Thyroid gland (tissue), 4 donors: ENCODE data around the gene C22orf42.
"Not testable (repeated sequence)": the region's sequence is repeated elsewhere in the genome, so short reads cannot be mapped to it uniquely, and the experiment has no call there.

Source experiments
- CTCF ChIP-seq, 6 experiments: fragments of 200-600 bp in 3 of 6; fragments of 450-650 bp in 3 of 6; sonication (generic) in 3 of 6; IDR thresholded peaks; one replicate each; pipeline ENCODE4 v1.5.1; 2016 to 2019; ENCODE audit warnings: antibody characterized with exemption in 6 of 6, mild to moderate bottlenecking in 2 of 6, inconsistent platforms in 1 of 6, moderate library complexity in 1 of 6
- POLR2A ChIP-seq, 2 donors: fragments of 450-650 bp; IDR thresholded peaks; one replicate each; pipeline ENCODE4 v1.6.1; 2017; ENCODE audit warnings: antibody characterized with exemption in 2 of 2, mild to moderate bottlenecking in 2 of 2, moderate library complexity in 1 of 2

- not testable (repeated sequence) for TF ChIP-seq CTCF, POLR2A (IDR thresholded peaks at IDR 0.05)
These were observed 10.7 kb downstream of the C22orf42 start for GRCh38 chr22:32148372-32148771.
